Effector memory CD4-positive, alpha-beta T cell (primary cell): ENCODE measurements around the gene CHID1.

Experiments used
- DNase-seq, 3 donors: peaks; one replicate each; pipeline ENCODE4 v3.0.0-alpha.2; 2020
- H3K27ac ChIP-seq: 2 replicates; pipeline ENCODE4 v1.7.0; 2013; ENCODE audit warnings: mild to moderate bottlenecking, low read length, moderate library complexity; ENCODE audit not compliant: insufficient read depth, poor library complexity, severe bottlenecking
- H3K27me3 ChIP-seq: replicated peaks from 2 replicates; pipeline ENCODE4 v1.7.0; 2013; ENCODE audit warnings: mild to moderate bottlenecking, low read length; ENCODE audit not compliant: insufficient read depth, control insufficient read depth, poor library complexity, severe bottlenecking
- H3K36me3 ChIP-seq: 2 replicates; pipeline ENCODE4 v1.7.0; 2013; ENCODE audit warnings: mild to moderate bottlenecking, low read length, moderate library complexity; ENCODE audit not compliant: control insufficient read depth, insufficient read depth
- H3K4me1 ChIP-seq: 2 replicates; pipeline ENCODE4 v1.7.0; 2013; ENCODE audit warnings: low read length, mild to moderate bottlenecking; ENCODE audit not compliant: control insufficient read depth, insufficient read depth, poor library complexity, severe bottlenecking
- H3K4me3 ChIP-seq: 2 replicates; pipeline ENCODE4 v1.7.0; 2013; ENCODE audit warnings: low read length, low read depth, mild to moderate bottlenecking; ENCODE audit not compliant: insufficient read depth, poor library complexity, severe bottlenecking
- H3K9me3 ChIP-seq: 2 replicates; pipeline ENCODE4 v1.7.0; 2013; ENCODE audit warnings: mild to moderate bottlenecking, low read length, moderate library complexity; ENCODE audit not compliant: control insufficient read depth

CHID1 gene

DNA sequence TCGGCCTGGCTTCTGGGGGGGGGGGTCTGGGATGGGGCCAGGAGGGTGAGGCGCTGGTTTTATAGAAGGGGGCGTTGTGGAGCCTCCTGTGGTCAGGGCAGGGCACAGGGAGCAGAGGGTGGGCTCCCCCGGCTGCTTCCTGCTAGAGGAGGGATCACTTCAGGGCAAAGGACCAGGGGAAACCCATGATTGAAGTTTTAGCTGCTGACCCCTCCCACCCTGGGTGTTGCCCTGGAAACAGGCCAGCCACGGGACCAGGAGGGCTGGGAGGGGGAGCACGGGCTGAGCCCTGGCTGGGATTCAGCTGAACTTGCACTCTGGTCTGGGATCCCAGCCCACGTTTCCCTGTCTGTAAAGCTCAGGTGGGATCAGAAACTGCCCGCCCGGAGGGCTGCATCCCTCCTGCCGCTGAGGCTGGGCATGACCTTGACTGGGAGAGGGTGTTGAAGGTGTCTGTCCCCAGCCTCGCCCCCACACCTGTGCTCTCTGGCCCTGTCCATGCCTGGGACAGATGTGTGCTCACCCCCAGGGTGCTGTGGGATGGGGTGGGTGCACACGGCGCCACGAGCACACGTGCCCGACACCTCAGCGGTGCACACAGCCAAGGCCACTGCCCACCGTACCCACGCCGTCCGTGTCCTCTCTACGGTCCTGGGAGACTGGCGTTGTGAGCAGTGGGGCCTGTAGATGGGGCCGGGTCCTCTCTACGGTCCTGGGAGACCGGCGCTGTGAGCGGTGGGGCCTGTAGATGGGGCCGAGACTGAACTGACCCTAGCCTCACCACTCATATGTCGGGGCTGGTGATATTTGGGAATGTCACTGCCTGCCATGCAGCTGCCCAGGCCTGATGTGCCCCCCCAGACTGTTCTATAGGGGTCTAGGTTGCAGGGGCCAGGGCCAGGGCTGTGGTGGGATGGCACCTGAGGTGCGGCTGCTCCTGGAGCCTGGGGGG is 65.6 kb downstream of the CHID1 start:
- Histone ChIP-seq H3K27me3 (peaks cover 13% of the 10 kb centered on the region), H3K27ac (no peak overlapping the region), H3K36me3 (peaks cover under 1% of the 10 kb centered on the region), H3K9me3 (no peaks in the 10 kb centered on the region), H3K4me3 (no peak overlapping the region), H3K4me1 (peaks cover 31% of the 10 kb centered on the region)
- no peak for DNase-seq

DNA sequence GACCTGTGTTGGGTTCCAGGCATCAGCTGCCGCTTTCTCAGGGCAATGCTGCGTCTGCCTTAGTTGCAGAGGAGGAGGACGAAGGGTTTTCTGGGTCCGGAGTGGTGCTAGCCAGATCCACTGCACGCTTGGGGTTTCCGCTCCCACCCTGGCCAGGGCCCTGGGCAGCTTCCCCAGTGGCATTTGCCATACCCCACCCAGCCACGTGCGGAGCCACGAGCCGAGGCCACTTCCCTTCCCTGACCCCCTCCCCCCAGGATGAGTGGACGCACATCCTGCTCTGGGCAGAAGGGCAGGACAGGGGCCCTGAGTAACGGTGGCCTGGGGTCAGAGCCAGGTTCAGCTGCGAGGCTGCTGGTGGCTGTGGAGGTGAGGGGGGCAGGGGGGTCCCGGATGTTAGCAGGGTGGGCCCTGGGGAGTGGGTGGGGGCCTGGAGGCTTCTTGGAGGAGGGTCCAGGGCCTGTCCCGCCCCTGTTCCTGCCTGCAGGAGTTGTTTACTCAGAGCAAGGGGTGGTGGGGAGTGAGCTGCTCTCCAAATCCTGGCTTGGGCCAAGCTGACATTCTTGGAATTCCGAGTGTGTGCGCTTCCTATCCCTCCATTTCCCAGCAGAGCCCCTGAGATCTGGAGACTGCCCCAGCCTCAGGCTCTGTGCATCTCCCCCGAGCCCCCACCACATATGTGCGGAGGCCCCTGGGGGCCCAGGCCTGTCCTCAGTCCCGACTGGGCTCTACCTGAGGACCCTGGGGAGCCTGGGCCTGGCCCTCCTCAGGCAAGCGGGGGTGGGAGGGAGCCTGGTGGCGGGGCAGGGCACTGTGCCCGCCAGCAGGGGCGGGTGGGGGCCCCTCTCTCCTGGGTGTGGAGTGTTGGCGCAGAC is 66.6 kb downstream of the CHID1 start:
- H3K9me3 ChIP-seq: no peaks in the 10 kb centered on the region
- no peak overlapping the region for H3K27ac ChIP-seq
- peaks cover 10% of the 10 kb centered on the region for H3K36me3 ChIP-seq
- peaks cover 7% of the 10 kb centered on the region for H3K27me3 ChIP-seq
- H3K4me1 ChIP-seq: peaks cover 28% of the 10 kb centered on the region
- peak overlapping the region; percentile 60 for H3K4me3 ChIP-seq
- no peak for DNase-seq

DNA sequence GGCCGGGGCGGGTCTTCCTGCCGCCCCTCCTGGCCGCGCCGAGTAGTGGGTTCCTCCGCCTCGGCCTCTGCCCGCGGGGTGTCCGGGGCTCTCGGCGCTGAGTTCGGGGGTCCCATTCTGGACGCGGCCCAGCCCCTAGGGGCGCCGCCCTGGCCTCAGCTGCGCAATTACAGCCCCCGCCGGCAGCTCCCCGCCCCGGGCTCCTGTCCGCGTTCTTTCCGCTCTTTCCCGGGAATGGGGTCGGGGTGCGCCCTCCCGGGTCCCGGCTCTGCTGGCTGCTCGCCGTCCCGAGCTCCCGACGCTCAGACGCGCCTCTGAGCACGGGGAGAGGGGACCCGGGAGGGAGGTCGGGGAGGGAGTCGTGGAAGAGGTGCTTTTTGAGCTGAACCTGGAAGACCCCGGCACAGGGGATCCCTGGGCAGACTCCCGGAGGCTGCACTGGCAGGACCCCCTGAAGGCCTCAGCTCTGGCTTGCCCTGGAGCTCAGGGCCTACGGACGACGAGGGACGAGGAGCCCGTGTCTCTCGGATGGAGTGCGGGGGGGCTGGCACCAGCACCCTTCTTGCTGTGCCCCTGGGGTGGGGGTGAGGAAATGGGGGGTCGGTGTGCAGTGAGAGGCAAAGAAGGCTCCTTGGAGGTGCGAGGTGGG is 67.4 kb downstream of the CHID1 start:
- Histone ChIP-seq H3K27me3 (no peaks in the 10 kb centered on the region), H3K4me1 (peaks cover 20% of the 10 kb centered on the region)

DNA sequence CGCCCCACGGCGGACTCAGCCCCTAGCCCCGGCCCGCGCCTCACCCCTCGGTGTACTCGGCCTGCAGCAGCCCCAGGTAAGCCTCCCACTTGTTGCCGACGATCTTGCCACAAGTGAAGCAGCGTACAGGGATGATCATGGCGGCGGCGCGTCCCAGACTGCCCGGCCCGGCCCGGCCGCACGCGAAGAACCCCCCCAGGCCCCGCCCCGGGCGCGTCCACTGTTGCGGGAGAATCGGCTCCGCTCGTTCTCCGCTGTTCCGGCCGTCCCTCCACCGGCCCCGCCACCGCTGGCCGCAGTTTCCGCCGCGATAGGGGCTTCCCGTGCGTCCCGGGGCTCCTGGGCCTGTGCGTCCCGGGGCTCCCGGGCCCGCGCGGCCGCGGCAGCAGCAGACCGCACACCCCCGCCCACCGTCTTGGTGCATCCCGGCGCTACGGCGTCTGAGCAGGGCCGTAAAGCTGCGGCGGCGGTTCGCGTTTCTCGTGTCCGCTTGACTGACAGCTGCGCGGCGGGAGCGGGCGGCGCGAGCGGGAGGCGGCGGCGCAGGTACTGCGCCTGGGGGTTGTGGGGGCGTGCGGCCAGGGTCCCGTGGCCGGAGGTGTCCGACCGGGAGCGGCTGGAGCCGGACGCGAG is 68.1 kb downstream of the CHID1 start, which contains the start of the genes POLR2L and TSPAN4:
POLR2L (minus strand) TSS at position 160 of the 633 bp plus-strand sequence; CDS start at position 139, 21 bp downstream.
TSPAN4 (plus strand) TSS at position 483 of the 633 bp plus-strand sequence. CDS start 7,453 bp downstream, outside the sequence.
- peak within 1 kb of the TSS; percentile 83 for H3K27ac ChIP-seq
- H3K27me3 ChIP-seq: no peaks in the 10 kb centered on the region
- H3K9me3 ChIP-seq: no peaks in the 10 kb centered on the region
- H3K4me3 ChIP-seq: peak within 1 kb of the TSS; percentile 60
- DNase-seq: peak; percentile 73 to 78 (median 74)
- peaks cover 10% of the 10 kb centered on the region for H3K36me3 ChIP-seq
- H3K4me1 ChIP-seq: peaks cover 19% of the 10 kb centered on the region

More for the DNA sequence above, 67.4 kb downstream of the CHID1 start:
- Histone ChIP-seq H3K4me3 (peak overlapping the region; percentile 60), H3K9me3 (no peaks in the 10 kb centered on the region), H3K36me3 (peaks cover 10% of the 10 kb centered on the region), H3K27ac (no peak overlapping the region)
- no peak for DNase-seq

DNA sequence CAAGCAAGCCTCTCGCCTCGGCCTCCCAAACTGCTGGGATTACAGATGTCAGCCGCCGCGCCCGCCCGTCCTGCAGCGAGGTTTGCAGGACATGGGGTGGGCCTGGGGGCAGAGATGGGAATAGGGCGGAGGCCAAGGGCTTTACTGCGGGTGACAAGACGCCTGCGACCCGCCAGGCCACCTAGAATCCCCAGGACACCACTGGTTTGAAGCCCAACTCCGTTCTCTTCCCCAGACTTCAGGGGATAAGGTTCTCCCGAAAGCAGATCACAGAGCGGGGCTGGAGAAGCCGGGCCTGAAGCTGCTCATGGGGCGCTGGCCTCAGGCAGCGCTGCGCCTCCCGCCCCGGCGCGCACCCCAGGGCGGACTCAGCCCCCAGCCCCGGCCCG is 68.6 kb downstream of the CHID1 start:
- H3K27me3 ChIP-seq: no peaks in the 10 kb centered on the region
- peak overlapping the region; percentile 60 for H3K4me3 ChIP-seq
- peaks cover 13% of the 10 kb centered on the region for H3K36me3 ChIP-seq
- DNase-seq: no peak
- no peaks in the 10 kb centered on the region for H3K9me3 ChIP-seq
- H3K4me1 ChIP-seq: peaks cover 19% of the 10 kb centered on the region
- peak overlapping the region; percentile 83 for H3K27ac ChIP-seq

DNA sequence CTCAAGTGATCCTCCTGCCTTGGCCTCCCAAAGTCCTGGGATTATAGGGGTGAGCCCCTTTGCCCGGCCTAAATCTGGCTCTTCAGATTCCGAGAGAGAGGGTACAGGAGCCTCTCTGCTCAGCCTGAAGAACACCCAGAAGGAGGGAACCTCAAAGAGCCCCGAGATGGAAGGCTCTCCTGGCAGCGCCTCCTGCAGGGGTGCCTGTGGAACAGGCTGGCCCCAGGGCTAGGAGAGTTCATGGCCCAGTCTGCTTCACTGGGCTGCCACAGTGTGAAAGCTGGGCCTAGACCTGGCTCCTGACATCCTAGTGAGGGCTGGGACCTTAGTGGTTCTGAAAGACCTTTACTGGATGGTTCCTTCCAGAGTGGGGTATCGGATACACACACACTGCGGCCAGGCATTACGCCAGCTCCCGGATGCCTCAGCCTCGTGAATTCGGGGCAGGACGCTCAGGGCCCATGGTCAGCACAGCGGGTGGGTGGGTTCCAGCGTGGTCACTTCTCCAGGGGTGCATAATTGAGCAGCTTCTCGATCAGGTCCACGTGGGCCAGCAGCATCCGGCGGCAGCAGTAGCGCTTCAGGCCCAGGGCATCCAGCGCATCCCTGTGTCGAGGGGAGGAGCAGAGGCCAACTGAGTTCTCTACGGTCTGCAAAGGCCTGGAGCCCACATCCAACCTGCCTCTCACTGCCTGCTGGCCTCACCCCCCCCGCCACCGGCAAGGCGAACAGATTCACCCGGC is 70.6 kb downstream of the CHID1 start:
- Histone ChIP-seq H3K27me3 (no peaks in the 10 kb centered on the region), H3K9me3 (no peaks in the 10 kb centered on the region), H3K36me3 (peaks cover 13% of the 10 kb centered on the region), H3K4me1 (peaks cover 19% of the 10 kb centered on the region), H3K4me3 (no peak overlapping the region), H3K27ac (no peak overlapping the region)
- DNase-seq: no peak

DNA sequence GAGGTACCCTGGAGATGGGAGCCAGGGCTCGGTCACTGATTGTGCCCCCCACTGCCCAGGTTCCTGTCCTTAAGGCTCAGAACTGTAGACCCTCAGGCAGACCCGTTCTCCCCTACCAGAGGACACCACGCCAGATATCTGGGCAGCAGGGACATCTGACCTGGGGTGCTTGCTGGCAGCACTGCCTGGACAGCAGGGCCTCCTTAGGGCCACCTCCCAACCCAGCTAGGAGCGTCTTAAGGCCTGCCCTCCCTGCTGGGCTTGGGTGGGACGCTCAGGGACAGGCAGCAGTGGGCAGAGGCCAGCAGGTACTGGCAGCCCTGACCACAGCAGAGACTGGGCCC is 71.4 kb downstream of the CHID1 start:
- Histone ChIP-seq H3K4me3 (no peak overlapping the region), H3K9me3 (no peaks in the 10 kb centered on the region), H3K4me1 (peaks cover 19% of the 10 kb centered on the region), H3K36me3 (peaks cover 13% of the 10 kb centered on the region), H3K27me3 (no peaks in the 10 kb centered on the region), H3K27ac (no peak overlapping the region)
- no peak for DNase-seq

DNA sequence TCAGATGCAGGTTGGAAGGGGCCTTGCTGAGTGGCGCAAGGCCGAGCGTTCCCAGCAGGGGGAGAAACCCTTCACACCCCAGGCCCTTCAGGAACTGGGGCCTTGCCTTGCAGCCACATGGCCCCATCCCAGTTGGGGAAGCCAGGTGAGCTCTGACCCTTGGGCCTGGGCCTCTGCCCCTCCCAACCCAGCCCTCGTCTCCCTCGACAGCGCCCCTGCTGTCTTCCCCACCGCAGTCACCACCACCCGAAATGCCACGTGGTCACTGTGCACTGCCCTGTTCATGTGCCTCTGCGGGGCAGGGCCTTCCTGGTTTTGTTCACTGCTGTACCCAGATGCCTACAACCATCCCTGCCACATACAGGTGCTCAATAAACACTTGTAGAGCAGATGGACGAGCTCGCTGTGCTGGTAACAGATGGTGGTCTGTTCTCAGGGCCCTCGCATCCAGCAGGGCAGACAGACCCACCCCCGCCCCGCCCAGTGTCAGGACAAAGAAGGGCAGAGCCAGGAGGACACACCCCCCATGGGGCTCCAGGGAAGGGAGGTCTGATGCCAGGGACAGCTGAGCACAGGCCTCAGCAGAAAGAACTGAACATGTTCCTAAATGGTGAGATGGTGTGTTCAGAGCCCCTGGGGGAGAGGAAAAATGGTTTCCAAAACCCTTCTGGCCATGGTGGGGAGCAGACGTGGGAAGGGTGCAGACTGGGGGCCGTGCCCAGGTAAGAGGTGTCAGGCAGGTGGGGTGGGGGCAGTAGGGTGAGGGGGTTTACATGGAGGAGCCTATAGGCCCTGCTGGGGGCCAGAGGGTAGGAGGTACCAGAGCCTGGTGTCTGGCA is 72.0 kb downstream of the CHID1 start:
- peaks cover 15% of the 10 kb centered on the region for H3K4me1 ChIP-seq
- no peak for DNase-seq
- H3K36me3 ChIP-seq: peaks cover 13% of the 10 kb centered on the region
- H3K9me3 ChIP-seq: no peaks in the 10 kb centered on the region
- no peaks in the 10 kb centered on the region for H3K27me3 ChIP-seq
- no peak overlapping the region for H3K4me3 ChIP-seq
- no peak overlapping the region for H3K27ac ChIP-seq
